K562 (cell line): ENCODE data around the gene DXO. TPM values are rescaled to one million over a fixed set of nuclear protein-coding genes. Genes with fewer than 3 reads are reported as not detected.

ENCODE experiments used
- CBFA2T2 ChIP-seq: fragments of 450-650 bp; conservative IDR thresholded peaks from 2 replicates; pipeline ENCODE4 v1.6.1; 2017; ENCODE audit warnings: mild to moderate bottlenecking
- CHCHD3 ChIP-seq: fragments of 250-450 bp; sonication (Bioruptor Pico); IDR thresholded peaks from 2 replicates; pipeline ENCODE4 v2.1.2; 2022; ENCODE audit warnings: mild to moderate bottlenecking
- CREB1 ChIP-seq, 2 experiments: sonication (generic) in 1 of 2; formaldehyde crosslinking in 1 of 2; IDR thresholded peaks; 2 replicates each; pipeline versions ENCODE4 v1.6.1 to v1.8.0; 2012 to 2022; ENCODE audit warnings: inconsistent platforms in 1 of 2, mild to moderate bottlenecking in 1 of 2, missing genetic modification reagents in 1 of 2, moderate library complexity in 1 of 2
- DDX20 ChIP-seq: fragments of 450-650 bp; IDR thresholded peaks from 2 replicates; pipeline ENCODE4 v1.6.1; 2016; ENCODE audit warnings: missing genetic modification characterization, low read depth, mild to moderate bottlenecking, missing compliant biosample characterization, moderate library complexity
- ELF4 ChIP-seq: fragments of 450-650 bp; formaldehyde crosslinking; IDR thresholded peaks from 2 replicates; pipeline ENCODE4 v1.4.0; 2022; ENCODE audit warnings: missing genetic modification characterization
- JUNB ChIP-seq: fragments of 450-650 bp; formaldehyde crosslinking; conservative IDR thresholded peaks from 2 replicates; pipeline ENCODE4 v1.4.0; 2020; ENCODE audit warnings: mild to moderate bottlenecking
- MAFK ChIP-seq: IDR thresholded peaks from 2 replicates; pipeline ENCODE4 v1.6.1; 2011; ENCODE audit warnings: low read length, improper control_type of control experiment
- NBN ChIP-seq: fragments of 450-650 bp; IDR thresholded peaks from 2 replicates; pipeline ENCODE4 v1.6.1; 2016; ENCODE audit warnings: low read depth, mild to moderate bottlenecking
- NFIC ChIP-seq: fragments of 450-650 bp; IDR thresholded peaks from 2 replicates; pipeline ENCODE4 v1.6.1; 2017; ENCODE audit warnings: mild to moderate bottlenecking, inconsistent platforms
- POLR2B ChIP-seq: fragments of 450-650 bp; IDR thresholded peaks from 2 replicates; pipeline ENCODE4 v1.6.1; 2018; ENCODE audit warnings: low read depth; ENCODE audit not compliant: partially characterized antibody
- RBM34 ChIP-seq: fragments of 200-400 bp; formaldehyde crosslinking; IDR thresholded peaks from 2 replicates; pipeline ENCODE4 v1.6.1; 2018; ENCODE audit warnings: low read length, borderline replicate concordance; ENCODE audit not compliant: insufficient read depth
- RNF2 ChIP-seq: sonication (generic); IDR thresholded peaks from 2 replicates; pipeline ENCODE4 v1.6.1; 2016
- SMAD3 ChIP-seq: fragments of 450-650 bp; formaldehyde crosslinking; conservative IDR thresholded peaks from 2 replicates; pipeline ENCODE4 v1.4.0; 2020; ENCODE audit warnings: mild to moderate bottlenecking
- SMARCA4 ChIP-seq: fragments of 450-650 bp; IDR thresholded peaks from 2 replicates; pipeline ENCODE4 v1.6.1; 2016
- STAT5A ChIP-seq: IDR thresholded peaks from 2 replicates; pipeline ENCODE4 v1.6.1; 2012; ENCODE audit warnings: low read length, inconsistent platforms, borderline replicate concordance
- STAT5B ChIP-seq: fragments of 250-450 bp; sonication (Bioruptor Pico); IDR thresholded peaks from 2 replicates; pipeline ENCODE4 v1.8.0; 2021; ENCODE audit warnings: mild to moderate bottlenecking, inconsistent platforms
- TFAM ChIP-seq: fragments of 250-450 bp; sonication (Bioruptor Pico); conservative IDR thresholded peaks from 2 replicates; pipeline ENCODE4 v1.5.0; 2021; ENCODE audit warnings: mild to moderate bottlenecking, moderate library complexity
- YY1 ChIP-seq, 3 experiments: IDR thresholded peaks; 2 replicates each; pipeline ENCODE4 v1.6.1; 2011; ENCODE audit warnings: low read length in 2 of 3, mild to moderate bottlenecking in 2 of 3, moderate library complexity in 2 of 3, borderline replicate concordance in 1 of 3, control low read depth in 1 of 3, low read depth in 1 of 3; ENCODE audit not compliant: insufficient read depth in 3 of 3, insufficient replicate concordance in 2 of 3, control insufficient read depth in 1 of 3, insufficient read length in 1 of 3; ENCODE audit errors: extremely low read depth in 1 of 3
- ZNF431 ChIP-seq: sonication (generic); formaldehyde crosslinking; IDR thresholded peaks from 2 replicates; pipeline ENCODE4 v1.8.0; 2022; ENCODE audit warnings: mild to moderate bottlenecking, missing genetic modification reagents
- polyA plus RNA-seq, 8 experiments: library from polyadenylated mRNA; depleted of rRNA in 4 of 8; stranded (reverse) in 5 of 8; unstranded in 3 of 8; fragments of >200 nt; fragmentation: Nextera tagmentation in 2 of 8; fragmentation: Illumina TruSeq in 1 of 8; extraction: Ambion mirVana in 2 of 8; extraction: Trizol in 1 of 8; gene quantifications; 2 replicates each; pipeline versions ENCODE4 v1.2.1 to v1.2.3, GENCODE V29; 2011 to 2014; ENCODE audit warnings: inconsistent platforms in 1 of 8, missing spikeins in 1 of 8
- total RNA-seq, 7 experiments: library from RNA; depleted of rRNA in 6 of 7; stranded (reverse); fragments of >200 nt in 6 of 7; fragmentation: Illumina TruSeq in 2 of 7; extraction: Trizol in 2 of 7; gene quantifications; 2 replicates each; pipeline versions ENCODE4 v1.2.1 to v1.2.3, GENCODE V29; 2011 to 2021; ENCODE audit warnings: low replicate concordance in 1 of 7
- TF ChIP-seq, protein P1 (sequence below), 2 experiments: fragments of 200-800 bp in 1 of 2; sonication (Bioruptor generic) in 1 of 2; sonication (generic) in 1 of 2; formaldehyde crosslinking in 1 of 2; IDR thresholded peaks in 1 of 2; conservative IDR thresholded peaks in 1 of 2; 2 replicates each; pipeline versions ENCODE4 v1.5.0 to v1.6.1; 2016 to 2020; ENCODE audit warnings: missing compliant biosample characterization in 1 of 2, missing genetic modification characterization in 1 of 2, missing genetic modification reagents in 1 of 2
- TF ChIP-seq, protein P2 (sequence below): sonication (generic); formaldehyde crosslinking; IDR thresholded peaks from 2 replicates; pipeline ENCODE4 v1.8.0; 2022; ENCODE audit warnings: mild to moderate bottlenecking, low read depth, missing genetic modification reagents
- TF ChIP-seq, protein P3 (sequence below), 2 experiments: IDR thresholded peaks; 2 replicates each; pipeline ENCODE4 v1.6.1; 2012; ENCODE audit warnings: improper control_type of control experiment in 2 of 2, low read depth in 2 of 2, low read length in 2 of 2, borderline replicate concordance in 1 of 2

The DXO gene
- total and polyA plus RNA-seq, 9 of the 15 experiments (the other 6 are each of a cell fraction or from before 2014, with no cell fraction given), result 6.4 to 35.1 (median 19.4) TPM

DNA sequence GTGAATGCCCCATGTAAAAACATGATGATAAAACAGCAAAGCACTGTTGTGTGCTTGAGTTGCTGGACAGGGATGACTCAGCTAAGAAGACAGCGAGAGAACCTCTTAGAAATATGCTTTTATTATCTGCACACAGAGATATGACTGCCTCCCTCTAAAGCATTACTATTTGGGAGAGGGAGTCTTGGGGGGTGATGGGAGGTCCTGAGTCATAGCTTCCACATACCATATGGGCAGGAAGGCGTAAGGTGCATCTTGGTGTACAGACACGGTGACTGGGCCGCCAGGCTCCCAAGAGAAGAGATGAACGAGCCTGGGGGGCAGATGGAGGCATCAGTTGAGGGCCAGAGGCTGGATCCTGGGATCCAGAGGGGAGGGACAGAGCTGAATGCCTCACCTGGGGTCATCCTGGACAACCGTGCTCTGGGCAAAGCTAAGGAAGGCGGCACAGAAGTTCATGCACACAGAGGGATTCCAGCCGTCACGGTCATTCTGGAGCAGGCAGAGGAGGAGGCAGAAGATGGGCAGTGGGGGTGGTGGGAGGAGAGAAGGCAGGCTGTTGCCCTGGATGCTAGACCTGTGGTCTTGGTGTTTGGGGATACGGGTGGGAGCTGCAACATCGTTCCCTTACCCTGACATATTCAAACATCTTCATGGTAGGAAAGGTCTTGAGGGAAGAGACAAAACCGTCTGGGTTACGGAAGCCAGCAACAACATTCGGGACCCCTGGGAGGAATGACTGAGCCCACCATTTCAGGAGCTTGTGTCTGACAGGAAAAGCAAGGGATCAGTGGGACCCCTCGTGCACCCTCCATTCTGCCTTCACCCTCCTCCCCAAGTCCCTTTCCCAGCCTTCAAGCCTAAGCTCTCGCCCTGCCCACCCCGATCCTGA is 2.0 kb downstream of the DXO start (continued):
- TF ChIP-seq, protein P1, sequence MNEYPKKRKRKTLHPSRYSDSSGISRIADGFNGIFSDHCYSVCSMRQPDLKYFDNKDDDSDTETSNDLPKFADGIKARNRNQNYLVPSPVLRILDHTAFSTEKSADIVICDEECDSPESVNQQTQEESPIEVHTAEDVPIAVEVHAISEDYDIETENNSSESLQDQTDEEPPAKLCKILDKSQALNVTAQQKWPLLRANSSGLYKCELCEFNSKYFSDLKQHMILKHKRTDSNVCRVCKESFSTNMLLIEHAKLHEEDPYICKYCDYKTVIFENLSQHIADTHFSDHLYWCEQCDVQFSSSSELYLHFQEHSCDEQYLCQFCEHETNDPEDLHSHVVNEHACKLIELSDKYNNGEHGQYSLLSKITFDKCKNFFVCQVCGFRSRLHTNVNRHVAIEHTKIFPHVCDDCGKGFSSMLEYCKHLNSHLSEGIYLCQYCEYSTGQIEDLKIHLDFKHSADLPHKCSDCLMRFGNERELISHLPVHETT (CRISPR knock-in tag; conservative IDR thresholded peaks at IDR 0.05 in 1 of 2, IDR thresholded peaks at IDR 0.05 in 1 of 2), result 0 out of 4 replicates have a peak, but pooled peaks of 1 of the 2 experiments have one; percentile 40
- TF ChIP-seq, protein P2, sequence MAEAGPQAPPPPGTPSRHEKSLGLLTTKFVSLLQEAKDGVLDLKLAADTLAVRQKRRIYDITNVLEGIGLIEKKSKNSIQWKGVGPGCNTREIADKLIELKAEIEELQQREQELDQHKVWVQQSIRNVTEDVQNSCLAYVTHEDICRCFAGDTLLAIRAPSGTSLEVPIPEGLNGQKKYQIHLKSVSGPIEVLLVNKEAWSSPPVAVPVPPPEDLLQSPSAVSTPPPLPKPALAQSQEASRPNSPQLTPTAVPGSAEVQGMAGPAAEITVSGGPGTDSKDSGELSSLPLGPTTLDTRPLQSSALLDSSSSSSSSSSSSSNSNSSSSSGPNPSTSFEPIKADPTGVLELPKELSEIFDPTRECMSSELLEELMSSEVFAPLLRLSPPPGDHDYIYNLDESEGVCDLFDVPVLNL, result no peak
- no peak for TF ChIP-seq STAT5B
- no peak for TF ChIP-seq SMAD3 (CRISPR knock-in tag)
- TF ChIP-seq RNF2, result no peak
- TF ChIP-seq NBN, result no peak; the same call in 1 of the 2 replicates
- no peak for TF ChIP-seq TFAM (CRISPR knock-in tag)
- no peak for TF ChIP-seq DDX20 (tag)
- TF ChIP-seq, protein P3, sequence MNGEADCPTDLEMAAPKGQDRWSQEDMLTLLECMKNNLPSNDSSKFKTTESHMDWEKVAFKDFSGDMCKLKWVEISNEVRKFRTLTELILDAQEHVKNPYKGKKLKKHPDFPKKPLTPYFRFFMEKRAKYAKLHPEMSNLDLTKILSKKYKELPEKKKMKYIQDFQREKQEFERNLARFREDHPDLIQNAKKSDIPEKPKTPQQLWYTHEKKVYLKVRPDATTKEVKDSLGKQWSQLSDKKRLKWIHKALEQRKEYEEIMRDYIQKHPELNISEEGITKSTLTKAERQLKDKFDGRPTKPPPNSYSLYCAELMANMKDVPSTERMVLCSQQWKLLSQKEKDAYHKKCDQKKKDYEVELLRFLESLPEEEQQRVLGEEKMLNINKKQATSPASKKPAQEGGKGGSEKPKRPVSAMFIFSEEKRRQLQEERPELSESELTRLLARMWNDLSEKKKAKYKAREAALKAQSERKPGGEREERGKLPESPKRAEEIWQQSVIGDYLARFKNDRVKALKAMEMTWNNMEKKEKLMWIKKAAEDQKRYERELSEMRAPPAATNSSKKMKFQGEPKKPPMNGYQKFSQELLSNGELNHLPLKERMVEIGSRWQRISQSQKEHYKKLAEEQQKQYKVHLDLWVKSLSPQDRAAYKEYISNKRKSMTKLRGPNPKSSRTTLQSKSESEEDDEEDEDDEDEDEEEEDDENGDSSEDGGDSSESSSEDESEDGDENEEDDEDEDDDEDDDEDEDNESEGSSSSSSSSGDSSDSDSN (IDR thresholded peaks at IDR 0.05; ENCODE audit: borderline replicate concordance in 1 of 2, low read depth in 2 of 2, low read length in 2 of 2), result peak in 1 of 2 experiments; percentile 63; a peak in 1 of 4 replicates
- TF ChIP-seq RBM34, result no peak
- TF ChIP-seq MAFK, result peak; percentile 90
- 0 out of 2 replicates have a peak, but pooled peaks have one; percentile 26 for TF ChIP-seq ZNF431 (CRISPR knock-in tag)
- no peak for TF ChIP-seq YY1 (IDR thresholded peaks at IDR 0.05; ENCODE audit: borderline replicate concordance in 1 of 3, control insufficient read depth in 1 of 3, extremely low read depth in 1 of 3, insufficient read depth in 3 of 3, insufficient read length in 1 of 3, insufficient replicate concordance in 2 of 3, low read depth in 1 of 3, low read length in 2 of 3)
- peak; percentile 28 for TF ChIP-seq POLR2B
- peak; percentile 85 for TF ChIP-seq SMARCA4
- TF ChIP-seq ELF4 (CRISPR knock-in tag), result peak; percentile 62; the same call in 1 of the 2 replicates
- TF ChIP-seq CREB1 (IDR thresholded peaks at IDR 0.05), result no peak; the same call in 1 of the 2 replicates
- no peak for TF ChIP-seq CREB1 (CRISPR knock-in tag; IDR thresholded peaks at IDR 0.05)
- TF ChIP-seq NFIC, result 0 out of 2 replicates have a peak, but pooled peaks have one; percentile 16
- no peak for TF ChIP-seq CHCHD3 (CRISPR knock-in tag)
- TF ChIP-seq CBFA2T2, result peak; percentile 40; the same call in 1 of the 2 replicates
- TF ChIP-seq JUNB (CRISPR knock-in tag), result no peak; the same call in 1 of the 2 replicates
- no peak for TF ChIP-seq STAT5A
